Ammon's horn (tissue), 1 donor: Measurements from ENCODE around the gene OGFR.

Experiments used
- DNase-seq: peaks from one replicate; pipeline ENCODE4 v3.0.0-alpha.2; 2016; ENCODE audit warnings: low spot score

The OGFR gene, protein sequence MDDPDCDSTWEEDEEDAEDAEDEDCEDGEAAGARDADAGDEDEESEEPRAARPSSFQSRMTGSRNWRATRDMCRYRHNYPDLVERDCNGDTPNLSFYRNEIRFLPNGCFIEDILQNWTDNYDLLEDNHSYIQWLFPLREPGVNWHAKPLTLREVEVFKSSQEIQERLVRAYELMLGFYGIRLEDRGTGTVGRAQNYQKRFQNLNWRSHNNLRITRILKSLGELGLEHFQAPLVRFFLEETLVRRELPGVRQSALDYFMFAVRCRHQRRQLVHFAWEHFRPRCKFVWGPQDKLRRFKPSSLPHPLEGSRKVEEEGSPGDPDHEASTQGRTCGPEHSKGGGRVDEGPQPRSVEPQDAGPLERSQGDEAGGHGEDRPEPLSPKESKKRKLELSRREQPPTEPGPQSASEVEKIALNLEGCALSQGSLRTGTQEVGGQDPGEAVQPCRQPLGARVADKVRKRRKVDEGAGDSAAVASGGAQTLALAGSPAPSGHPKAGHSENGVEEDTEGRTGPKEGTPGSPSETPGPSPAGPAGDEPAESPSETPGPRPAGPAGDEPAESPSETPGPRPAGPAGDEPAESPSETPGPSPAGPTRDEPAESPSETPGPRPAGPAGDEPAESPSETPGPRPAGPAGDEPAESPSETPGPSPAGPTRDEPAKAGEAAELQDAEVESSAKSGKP

DNA sequence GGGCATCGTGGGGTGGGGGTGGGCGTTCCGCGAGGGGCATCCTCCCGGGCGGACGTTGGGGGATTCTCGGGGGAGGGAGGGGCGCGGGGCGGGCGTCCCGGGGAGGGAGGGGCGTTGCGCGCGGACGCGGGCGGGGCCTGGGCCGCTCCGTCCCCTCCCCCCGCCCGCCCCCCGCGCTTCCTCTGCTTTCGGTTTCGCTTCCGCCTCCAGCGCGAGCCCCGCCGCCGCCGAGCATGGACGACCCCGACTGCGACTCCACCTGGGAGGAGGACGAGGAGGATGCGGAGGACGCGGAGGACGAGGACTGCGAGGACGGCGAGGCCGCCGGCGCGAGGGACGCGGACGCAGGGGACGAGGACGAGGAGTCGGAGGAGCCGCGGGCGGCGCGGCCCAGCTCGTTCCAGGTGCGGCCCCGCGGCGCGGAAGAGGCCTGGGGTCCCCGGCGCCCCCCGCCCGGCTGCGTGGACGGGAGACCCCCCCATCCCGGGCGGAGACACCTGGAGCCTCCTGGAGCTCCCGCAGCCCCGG lies at the start of gene OGFR:
Gene OGFR, plus strand, starts transcription at position 209 of the 528 bp plus-strand sequence. Its CDS starts 25 bp downstream, at position 234.
- DNase-seq = peak; percentile 66

DNA sequence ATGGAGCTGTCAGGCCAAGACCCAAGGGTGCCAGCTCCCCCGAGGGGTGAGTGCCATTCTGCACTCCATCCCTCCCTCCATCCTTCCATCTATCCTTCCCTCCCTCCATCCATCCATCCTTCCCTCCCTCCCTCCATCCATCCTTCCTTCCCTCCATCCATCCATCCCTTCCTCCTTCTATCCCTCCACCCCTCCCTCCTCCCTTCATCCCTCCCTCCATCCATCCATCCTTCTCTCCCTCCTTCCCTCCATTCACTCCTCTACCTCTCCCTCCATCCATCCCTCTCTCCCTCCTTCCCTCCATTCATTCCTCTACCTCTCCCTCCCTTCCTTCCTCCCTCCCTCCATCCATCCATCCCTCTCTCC lies 49.7 kb upstream of the OGFR start:
- no peak for DNase-seq

DNA sequence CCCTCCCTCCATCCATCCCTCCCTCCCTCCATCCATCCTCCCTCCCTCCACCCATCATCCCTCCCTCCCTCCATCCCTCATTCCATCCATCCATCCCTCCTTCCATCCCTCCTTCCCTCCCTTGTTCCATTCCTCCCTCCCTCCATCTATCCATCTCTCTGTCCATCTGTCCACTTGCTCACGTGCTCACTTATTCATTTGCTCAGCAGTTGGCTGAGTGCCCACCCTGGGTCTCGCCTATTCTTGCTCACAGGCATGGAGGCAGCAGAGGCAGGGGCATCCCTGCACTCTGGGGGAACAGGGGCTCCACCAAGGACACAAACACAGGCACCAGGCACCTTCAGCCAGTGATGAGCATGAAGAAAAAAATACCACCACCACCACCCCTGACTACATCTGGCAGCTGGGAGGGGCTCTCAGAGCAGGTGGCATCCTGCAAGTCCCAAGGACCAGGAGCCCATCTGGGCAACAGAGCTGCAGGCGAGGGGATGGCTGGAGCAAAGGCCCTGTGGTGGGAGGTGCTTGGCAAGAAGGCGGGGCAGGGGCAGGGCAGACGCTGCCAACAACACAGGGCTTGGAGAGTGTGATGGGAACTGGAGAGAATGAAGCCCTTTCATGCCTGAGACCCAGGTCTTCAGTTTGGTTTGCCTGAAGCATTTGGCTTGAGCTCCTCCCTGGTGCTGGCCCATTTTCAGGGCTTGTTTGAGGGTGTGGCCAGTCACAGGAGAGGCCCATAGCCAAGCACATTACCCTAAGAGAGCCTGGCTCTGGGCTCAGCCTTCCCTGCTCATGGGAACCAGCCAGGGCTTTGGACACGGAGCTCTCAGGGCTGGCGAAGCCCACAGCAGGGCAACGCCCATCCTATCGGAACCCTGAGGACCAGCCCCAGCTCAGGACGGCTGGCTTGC lies 48.6 kb upstream of the OGFR start:
- no peak for DNase-seq

DNA sequence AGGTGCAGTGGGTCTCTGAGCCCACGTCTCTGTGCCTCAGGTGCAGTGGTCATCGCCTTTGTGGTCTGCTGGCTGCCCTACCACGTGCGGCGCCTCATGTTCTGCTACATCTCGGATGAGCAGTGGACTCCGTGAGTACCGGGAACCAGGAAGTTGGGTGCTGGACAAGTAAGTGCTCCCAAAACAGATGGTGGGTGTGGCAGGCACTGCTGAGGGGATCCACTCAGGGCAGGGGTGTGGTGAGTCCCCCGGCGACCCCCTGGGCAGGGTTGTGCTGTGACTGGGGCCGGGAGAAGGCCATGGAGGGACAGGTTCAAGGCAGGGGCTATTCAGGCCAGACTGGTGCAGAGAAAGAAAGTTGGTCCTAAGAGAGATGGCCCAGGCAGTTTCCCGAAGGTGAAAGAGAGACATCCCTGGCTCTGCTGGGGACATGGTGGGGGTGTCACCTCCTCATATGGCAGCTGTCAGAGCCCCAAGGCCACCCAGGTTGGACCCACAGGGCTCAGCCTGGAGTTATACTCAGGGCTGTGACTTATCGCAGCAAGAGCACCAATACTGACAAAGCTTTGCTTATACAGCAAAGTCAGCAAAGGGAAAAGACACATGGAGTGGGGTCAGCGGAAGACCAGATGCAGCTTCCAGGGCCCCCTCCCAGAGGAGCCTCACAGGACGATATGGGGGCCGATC lies 46.3 kb upstream of the OGFR start:
- DNase-seq = no peak

DNA sequence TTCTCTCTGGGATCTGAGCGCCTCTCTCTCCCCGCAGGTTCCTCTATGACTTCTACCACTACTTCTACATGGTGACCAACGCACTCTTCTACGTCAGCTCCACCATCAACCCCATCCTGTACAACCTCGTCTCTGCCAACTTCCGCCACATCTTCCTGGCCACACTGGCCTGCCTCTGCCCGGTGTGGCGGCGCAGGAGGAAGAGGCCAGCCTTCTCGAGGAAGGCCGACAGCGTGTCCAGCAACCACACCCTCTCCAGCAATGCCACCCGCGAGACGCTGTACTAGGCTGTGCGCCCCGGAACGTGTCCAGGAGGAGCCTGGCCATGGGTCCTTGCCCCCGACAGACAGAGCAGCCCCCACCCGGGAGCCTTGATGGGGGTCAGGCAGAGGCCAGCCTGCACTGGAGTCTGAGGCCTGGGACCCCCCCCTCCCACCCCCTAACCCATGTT lies 44.6 kb upstream of the OGFR start:
- no peak for DNase-seq

DNA sequence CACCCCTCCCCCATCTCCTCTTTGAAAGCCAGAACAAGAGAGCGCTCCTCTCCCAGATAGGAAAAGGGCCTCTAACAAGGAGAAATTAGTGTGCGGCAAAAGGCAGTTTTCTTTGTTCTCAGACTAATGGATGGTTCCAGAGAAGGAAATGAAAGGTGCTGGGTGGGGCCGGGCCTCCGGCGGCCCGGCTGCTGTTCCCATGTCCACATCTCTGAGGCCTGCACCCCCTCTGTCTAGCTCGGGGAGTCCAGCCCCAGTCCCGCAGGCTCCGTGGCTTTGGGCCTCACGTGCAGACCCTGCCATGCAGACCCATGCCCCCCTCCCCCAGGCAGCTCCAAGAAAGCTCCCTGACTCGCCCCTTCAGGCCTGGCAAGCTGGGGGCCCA lies 44.2 kb upstream of the OGFR start:
- DNase-seq = no peak

DNA sequence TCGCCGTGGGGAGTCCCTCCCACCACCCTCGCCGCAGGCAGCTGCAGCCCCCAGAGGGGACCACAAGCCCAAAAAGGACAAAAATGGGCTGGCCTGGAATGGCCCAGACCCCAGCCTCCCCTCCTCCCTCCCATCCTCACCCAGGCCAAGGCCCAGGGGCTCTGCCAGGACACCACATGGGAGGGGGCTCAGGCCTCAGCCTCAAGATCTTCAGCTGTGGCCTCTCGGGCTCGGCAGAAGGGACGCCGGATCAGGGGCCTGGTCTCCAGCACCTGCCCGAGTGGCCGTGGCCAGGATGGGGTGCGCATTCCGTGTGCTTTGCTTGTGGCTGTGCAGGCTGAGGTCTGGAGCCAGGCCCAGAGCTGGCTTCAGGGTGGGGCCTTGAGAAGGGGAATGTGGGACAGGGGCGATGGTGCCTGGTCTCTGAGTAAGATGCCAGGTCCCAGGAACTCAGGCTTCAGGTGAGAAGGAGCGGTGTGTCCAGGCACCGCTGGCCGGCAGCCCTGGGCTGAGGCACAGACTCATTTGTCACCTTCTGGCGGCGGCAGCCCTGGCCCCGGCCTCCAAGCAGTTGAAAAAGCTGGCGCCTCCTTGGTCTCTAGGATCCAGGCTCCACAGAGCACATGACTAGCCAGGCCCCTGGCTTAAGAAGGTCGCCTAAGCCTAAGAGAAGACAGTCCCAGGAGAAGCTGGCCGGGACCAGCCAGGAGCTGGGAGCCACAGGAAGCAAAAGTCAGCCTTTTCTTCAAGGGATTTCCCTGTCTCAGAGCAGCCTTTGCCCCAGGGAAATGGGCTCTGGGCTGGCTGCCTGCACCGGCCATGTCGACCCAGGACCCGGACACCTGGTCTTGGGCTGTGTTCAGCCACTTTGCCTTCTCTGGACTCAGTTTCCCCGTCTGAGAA lies 43.5 kb upstream of the OGFR start:
- DNase-seq = no peak

DNA sequence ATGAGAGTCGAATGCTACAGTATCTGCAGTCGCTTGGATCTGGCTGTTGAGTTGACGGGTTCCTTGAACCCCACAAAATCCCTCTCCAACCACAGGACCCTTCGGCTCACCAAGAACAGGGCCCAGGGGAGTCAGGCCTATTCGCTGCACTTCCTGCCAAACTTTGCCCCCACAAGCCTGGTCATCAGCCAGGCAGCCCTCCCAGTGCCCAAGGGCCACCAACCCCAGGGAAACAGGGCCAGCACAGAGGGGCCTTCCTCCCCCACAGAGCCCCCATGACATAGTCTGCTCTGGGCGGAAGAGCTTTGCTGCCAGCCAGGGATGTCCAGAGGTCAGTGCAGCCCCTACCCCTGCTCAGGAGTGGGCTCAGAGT lies 42.9 kb upstream of the OGFR start:
- DNase-seq = no peak

DNA sequence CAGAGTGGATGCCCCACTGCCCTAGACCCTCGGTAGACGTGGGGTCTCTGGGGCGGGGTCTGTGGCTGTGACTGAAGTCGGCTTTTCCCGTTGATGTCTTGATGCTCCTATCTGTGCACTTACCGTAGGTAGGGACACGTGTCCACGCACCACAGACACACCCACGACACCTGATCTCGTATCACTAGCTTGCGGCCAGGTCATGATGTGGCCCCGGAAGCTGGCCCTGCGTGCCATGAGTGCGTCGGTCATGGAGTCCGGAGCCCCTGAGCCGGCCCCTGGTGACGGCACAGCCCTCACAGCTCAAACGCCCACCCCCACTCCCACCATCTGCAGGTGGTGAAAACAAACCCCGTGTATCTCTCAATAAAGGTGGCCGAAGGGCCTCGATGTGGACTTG lies 42.3 kb upstream of the OGFR start:
- DNase-seq = no peak

DNA sequence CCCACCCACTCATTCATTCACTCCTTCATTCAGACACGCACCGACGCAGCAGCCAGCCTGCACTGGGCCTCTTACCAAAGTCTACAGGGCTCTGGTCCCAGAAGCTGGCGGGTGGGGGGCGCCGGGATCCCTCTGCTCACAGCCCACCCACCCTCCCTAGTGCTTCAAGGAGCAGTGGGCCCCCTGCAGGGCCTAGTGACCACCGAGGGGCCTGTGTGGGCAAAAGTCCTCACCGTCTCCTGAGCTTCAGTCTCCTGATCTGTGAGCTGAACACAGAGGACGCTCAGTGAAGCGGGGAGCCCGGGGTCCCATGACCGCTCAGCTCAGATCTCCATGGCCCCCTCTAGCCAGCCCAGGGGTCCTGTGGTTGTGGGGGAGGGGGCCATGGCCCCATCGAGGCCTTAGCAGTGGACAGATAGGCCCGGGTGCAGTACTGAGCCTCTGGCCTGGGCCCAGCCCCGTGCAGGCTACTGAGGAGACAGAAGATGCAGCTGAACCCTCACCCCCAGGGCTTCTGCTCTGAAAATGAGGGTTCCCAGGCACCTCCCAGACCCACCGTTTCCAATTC lies 41.8 kb upstream of the OGFR start:
- DNase-seq = no peak

DNA sequence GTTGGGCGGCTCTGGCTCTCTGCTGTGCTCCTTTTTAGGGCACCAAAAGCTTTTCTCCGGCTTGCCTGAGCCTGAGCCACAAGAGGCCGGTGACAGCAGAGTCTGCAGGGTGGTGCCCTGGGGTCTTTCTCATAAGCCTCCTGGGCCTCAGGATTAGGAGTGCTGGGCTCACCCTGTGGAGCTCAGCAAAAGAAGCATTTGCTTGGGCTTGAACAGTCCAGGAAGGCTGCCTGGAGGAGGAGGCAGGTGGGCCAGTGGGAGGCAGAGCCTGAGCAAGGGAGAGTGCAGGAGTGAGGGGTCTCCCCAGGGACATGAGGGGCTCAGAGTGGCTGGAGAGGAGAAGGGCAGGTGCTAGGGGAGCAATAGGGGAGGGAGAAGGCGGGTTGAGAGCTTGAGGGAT lies 41.2 kb upstream of the OGFR start:
- no peak for DNase-seq

DNA sequence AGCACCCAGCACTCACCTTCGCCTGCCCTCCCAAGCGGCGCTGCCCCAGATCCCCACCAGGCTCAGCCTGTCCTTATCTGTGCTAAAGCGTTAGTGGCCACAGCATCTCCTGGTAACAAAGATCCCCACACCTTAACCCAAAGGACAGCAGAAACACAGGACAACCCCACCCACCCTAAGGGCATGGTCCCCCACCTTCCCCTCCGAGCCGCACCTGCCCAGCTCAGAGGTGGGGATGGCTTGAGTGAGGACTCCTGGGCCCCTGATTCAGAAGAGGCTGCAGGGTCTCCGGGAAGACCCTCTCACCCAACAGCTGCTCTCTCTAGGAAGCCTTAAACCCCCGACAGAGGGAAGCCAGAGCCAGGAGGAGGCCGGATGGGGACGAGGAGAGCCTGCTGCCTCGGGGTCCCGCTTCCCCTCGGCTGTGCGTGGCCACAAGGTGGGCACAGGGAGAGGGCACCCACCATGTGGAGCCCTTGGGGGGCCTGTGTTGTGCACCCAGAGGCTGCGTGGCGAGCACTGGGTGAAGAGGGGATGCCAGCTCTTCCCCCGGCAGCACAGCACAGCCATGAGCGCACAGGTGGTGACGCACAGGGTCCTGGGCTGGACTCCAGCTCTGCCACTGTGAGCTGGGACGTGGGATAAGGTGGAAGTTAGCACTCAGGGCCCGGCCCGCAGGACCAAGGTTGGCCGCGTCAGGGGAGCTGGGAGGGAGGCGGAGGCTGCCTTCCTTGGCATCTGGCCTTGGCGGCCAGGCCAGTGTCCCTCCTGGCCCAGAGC lies 40.3 kb upstream of the OGFR start:
- no peak for DNase-seq

DNA sequence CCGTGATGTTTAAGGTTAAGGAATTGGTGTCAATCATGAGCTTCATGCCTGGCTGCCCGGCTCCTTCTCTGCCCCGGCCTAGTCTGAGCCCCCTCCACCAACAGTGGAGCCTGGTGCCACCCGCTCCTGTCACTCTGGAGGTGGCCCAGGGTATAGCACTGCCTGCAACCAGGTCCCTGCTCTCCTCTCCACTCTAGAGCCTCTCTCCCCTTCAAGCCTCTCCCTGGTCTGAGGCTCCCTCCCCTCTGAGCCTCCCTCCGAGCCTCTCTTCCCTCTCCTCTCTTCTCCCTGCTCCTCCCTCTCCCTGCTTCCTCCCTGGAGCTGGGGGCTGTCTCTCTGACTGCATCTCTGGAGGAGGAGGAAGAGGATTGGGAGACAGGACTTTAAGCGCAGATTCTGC lies 39.6 kb upstream of the OGFR start:
- no peak for DNase-seq

DNA sequence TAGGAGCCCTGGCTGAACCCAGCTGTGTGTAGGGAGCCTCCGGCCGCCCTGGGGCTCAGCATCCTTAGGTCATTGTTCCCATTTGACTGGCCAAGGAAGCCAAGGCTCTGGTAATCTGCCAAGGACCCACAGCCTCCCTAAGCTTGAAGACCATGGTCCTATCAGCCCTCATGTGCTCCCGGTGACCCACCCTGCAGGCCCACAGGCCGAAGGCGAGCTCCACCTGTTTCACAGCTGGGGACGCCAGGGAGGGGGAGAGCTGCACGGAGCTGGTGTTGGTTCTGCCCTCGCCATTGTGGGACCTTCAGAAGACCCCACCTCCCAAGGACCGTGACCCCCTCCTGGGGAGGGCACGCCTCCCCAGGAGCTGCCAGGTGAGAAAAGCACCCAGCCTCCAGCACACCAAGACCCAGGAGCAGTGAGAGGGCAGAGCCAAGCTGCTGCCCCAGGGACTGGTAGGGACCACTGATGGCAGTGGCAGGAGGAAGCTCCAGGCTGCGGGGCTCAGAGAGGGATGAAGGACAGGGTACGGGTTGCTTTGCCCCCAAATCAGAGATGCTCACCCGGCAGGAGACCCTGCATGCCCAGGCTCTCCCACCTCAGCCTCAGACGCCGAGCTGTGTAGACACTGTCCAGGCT lies 39.1 kb upstream of the OGFR start:
- no peak for DNase-seq

DNA sequence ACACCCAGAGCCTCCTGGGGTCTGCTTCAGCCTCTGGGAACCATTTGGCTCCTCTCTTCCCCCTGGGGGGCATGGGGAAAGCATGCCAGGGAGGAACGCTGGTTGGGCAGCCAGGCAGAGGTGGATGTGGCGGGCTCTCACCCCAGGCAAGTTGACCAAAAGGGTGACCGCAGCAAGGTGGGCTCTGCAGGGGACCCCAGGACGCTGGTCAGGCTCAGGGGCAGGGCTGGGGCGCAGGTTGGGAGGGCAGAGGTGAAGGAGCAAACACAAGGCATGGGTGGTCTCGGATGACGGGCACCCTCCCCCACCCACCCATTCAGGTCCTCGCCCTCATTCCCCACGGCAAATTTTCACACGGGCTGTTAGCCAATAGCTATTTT lies 38.6 kb upstream of the OGFR start:
- DNase-seq = no peak

DNA sequence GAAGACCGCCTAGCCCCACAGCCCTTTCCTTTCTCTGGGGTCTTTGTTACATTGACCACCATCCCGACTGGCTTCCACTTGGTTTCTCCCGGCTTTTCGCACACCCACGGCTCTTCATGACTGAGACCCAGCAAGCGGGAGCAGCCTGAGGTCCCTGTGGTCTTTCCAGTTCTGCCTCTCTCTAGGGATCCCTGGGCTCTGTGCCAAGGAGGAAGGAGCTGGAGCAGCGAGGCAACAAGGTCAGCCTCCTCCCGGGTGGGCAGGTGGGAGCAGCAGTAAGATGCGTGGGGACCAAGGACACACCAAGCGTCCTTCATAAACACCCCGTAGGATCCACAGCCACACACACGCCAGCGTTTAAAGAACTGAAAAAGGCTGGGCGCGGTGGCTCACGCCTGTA lies 37.9 kb upstream of the OGFR start:
- DNase-seq = no peak

DNA sequence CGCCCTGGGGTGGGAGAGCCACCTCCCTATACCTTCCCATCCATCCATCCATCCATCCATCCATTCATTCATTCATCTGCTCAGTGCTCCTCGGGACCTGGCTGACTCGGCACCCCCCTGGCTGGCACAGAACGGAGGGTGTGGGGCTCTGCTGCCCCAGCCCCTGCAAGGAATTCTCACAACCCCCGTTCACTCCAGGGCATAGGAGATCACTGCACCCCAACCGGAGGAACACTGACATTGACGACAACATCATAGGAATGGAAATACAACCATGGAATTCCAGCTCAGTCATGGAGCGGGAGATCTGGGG lies 36.4 kb upstream of the OGFR start:
- DNase-seq = no peak

DNA sequence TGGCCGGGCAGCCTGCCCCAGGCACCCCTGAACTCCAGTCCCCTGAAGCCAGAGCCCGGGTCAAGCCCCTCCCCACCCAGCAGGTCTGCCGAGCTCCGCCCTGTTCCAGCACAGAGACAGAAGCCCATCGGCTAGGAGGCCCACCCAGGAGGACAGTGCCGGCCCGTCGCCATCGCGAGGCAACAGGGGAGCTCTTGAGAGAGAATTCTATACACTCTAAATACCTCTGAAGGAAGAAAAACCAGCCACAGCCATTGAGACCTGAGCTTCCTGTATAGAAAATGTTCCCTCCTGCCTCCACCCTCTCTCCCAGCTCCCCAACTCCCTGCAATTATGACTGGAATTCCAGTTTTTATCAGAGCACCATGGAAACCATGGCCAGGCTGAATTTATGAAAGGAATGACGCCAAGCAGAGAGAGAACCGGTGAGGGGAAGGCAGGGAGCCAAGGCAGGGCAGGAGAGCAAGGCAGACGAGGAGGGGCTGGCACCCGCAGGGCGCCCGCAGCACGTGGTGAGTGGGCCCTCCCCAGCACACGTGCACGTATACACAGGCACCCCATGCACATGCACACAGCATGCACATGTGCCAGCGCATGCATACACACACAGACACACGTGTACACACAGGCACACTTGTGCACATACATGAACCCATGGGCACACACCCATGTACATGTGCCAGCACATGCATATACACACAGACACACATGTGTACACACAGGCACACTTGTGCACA lies 35.9 kb upstream of the OGFR start:
- DNase-seq = peak; percentile 45
